K562 (cell line): ENCODE results near the gene GLIPR1. TPM values are rescaled to one million over a fixed set of nuclear protein-coding genes. Genes with fewer than 3 reads are reported as not detected.

Experiments
- C11orf30 ChIP-seq: fragments of 450-650 bp; IDR thresholded peaks from 2 replicates; pipeline ENCODE4 v1.6.1; 2016; ENCODE audit warnings: low read depth, mild to moderate bottlenecking
- DPF2 ChIP-seq: fragments of 450-650 bp; IDR thresholded peaks from 2 replicates; pipeline ENCODE4 v1.6.1; 2016
- E2F3 ChIP-seq: fragments of 250-450 bp; sonication (Bioruptor Pico); IDR thresholded peaks from 2 replicates; pipeline ENCODE4 v1.4.0; 2020; ENCODE audit warnings: mild to moderate bottlenecking
- EZH2 ChIP-seq: IDR thresholded peaks from 2 replicates; pipeline ENCODE4 v1.6.1; 2012; ENCODE audit warnings: low read depth, mild to moderate bottlenecking, inconsistent platforms, low read length, borderline replicate concordance
- FIP1L1 ChIP-seq: fragments of 200-400 bp; formaldehyde crosslinking; IDR thresholded peaks from 2 replicates; pipeline ENCODE4 v1.6.1; 2018; ENCODE audit warnings: mild to moderate bottlenecking, low read depth, low read length; ENCODE audit not compliant: poor library complexity, severe bottlenecking
- GABPA ChIP-seq: fragments of 200-800 bp; sonication (Bioruptor generic); conservative IDR thresholded peaks from 2 replicates; pipeline ENCODE4 v1.6.1; 2016; ENCODE audit warnings: low read depth, missing genetic modification characterization, missing compliant biosample characterization
- KHSRP ChIP-seq: fragments of 450-650 bp; IDR thresholded peaks from 2 replicates; pipeline ENCODE4 v1.6.1; 2017
- LCOR ChIP-seq: sonication (generic); formaldehyde crosslinking; IDR thresholded peaks from 2 replicates; pipeline ENCODE4 v1.8.0; 2022; ENCODE audit warnings: mild to moderate bottlenecking, missing genetic modification reagents
- MTA1 ChIP-seq: fragments of 450-650 bp; IDR thresholded peaks from 2 replicates; pipeline ENCODE4 v1.6.1; 2017; ENCODE audit warnings: borderline replicate concordance
- MTA3 ChIP-seq: fragments of 450-650 bp; formaldehyde crosslinking; IDR thresholded peaks from 2 replicates; pipeline ENCODE4 v1.6.1; 2017; ENCODE audit warnings: mild to moderate bottlenecking, borderline replicate concordance
- NCOA1 ChIP-seq: fragments of 450-650 bp; IDR thresholded peaks from 2 replicates; pipeline ENCODE4 v1.6.1; 2016; ENCODE audit warnings: low read depth
- NONO ChIP-seq, 2 experiments: fragments of 200-400 bp in 1 of 2; fragments of 450-650 bp in 1 of 2; formaldehyde crosslinking in 1 of 2; IDR thresholded peaks; 2 replicates each; pipeline ENCODE4 v1.6.1; 2017; ENCODE audit warnings: low read depth in 2 of 2, mild to moderate bottlenecking in 2 of 2, moderate library complexity in 2 of 2, low read length in 1 of 2
- PBX2 ChIP-seq, 2 experiments: IDR thresholded peaks in 1 of 2; conservative IDR thresholded peaks in 1 of 2; 2 replicates each; pipeline ENCODE4 v1.6.1; 2016; ENCODE audit warnings: low read depth in 2 of 2, mild to moderate bottlenecking in 1 of 2, missing compliant biosample characterization in 1 of 2, missing genetic modification characterization in 1 of 2, moderate library complexity in 1 of 2
- PPARD ChIP-seq: fragments of 250-450 bp; sonication (Bioruptor Pico); IDR thresholded peaks from 2 replicates; pipeline ENCODE4 v1.8.0; 2022; ENCODE audit warnings: inconsistent platforms, mild to moderate bottlenecking, moderate library complexity
- SIX5 ChIP-seq, 2 experiments: IDR thresholded peaks; 2 replicates each; pipeline ENCODE4 v1.6.1; 2011; ENCODE audit warnings: low read length in 2 of 2, borderline replicate concordance in 1 of 2, low read depth in 1 of 2, mild to moderate bottlenecking in 1 of 2, moderate library complexity in 1 of 2; ENCODE audit not compliant: insufficient read depth in 1 of 2
- SMARCC2 ChIP-seq: fragments of 450-650 bp; IDR thresholded peaks from 2 replicates; pipeline ENCODE4 v1.6.1; 2017; ENCODE audit warnings: antibody characterized with exemption, moderate library complexity, mild to moderate bottlenecking, low read depth
- ZBTB11 ChIP-seq, 3 experiments: fragments of 200-800 bp in 1 of 3; fragments of 250-450 bp in 1 of 3; fragments of 450-650 bp in 1 of 3; sonication (Bioruptor Pico) in 1 of 3; sonication (Bioruptor generic) in 1 of 3; formaldehyde crosslinking in 1 of 3; IDR thresholded peaks; 2 replicates each; pipeline versions ENCODE4 v1.6.1 to v1.8.0; 2016 to 2022; ENCODE audit warnings: mild to moderate bottlenecking in 2 of 3, missing genetic modification characterization in 2 of 3, missing compliant biosample characterization in 1 of 3, moderate library complexity in 1 of 3
- ZBTB12 ChIP-seq: fragments of 250-450 bp; sonication (Bioruptor Pico); IDR thresholded peaks from 2 replicates; pipeline ENCODE4 v1.4.0; 2020
- ZFPM2 ChIP-seq: fragments of 250-450 bp; sonication (Bioruptor Pico); IDR thresholded peaks from 2 replicates; pipeline ENCODE4 v1.5.1; 2022; ENCODE audit warnings: mild to moderate bottlenecking
- ZNF384 ChIP-seq: IDR thresholded peaks from 2 replicates; pipeline ENCODE4 v1.6.1; 2012; ENCODE audit warnings: low read depth, low read length, improper control_type of control experiment
- polyA plus RNA-seq, 8 experiments: library from polyadenylated mRNA; depleted of rRNA in 4 of 8; stranded (reverse) in 5 of 8; unstranded in 3 of 8; fragments of >200 nt; fragmentation: Nextera tagmentation in 2 of 8; fragmentation: Illumina TruSeq in 1 of 8; extraction: Ambion mirVana in 2 of 8; extraction: Trizol in 1 of 8; gene quantifications; 2 replicates each; pipeline versions ENCODE4 v1.2.1 to v1.2.3, GENCODE V29; 2011 to 2014; ENCODE audit warnings: inconsistent platforms in 1 of 8, missing spikeins in 1 of 8
- total RNA-seq, 7 experiments: library from RNA; depleted of rRNA in 6 of 7; stranded (reverse); fragments of >200 nt in 6 of 7; fragmentation: Illumina TruSeq in 2 of 7; extraction: Trizol in 2 of 7; gene quantifications; 2 replicates each; pipeline versions ENCODE4 v1.2.1 to v1.2.3, GENCODE V29; 2011 to 2021; ENCODE audit warnings: low replicate concordance in 1 of 7

The GLIPR1 gene
- total and polyA plus RNA-seq, 9 of the 15 experiments (the other 6 are each of a cell fraction or from before 2014, with no cell fraction given): 0.26 to 2.1 (median 1.2) TPM

GRCh38 chr12:75511116-75512048 is 30.8 kb downstream of the GLIPR1 start, which contains the start of gene KRR1 (continued):
- TF ChIP-seq NCOA1: peak; percentile 98
- peak; percentile 91 for TF ChIP-seq MTA3
- TF ChIP-seq DPF2: no peak
- no peak for TF ChIP-seq FIP1L1
- TF ChIP-seq LCOR (CRISPR knock-in tag): peak; percentile 86; the same call in 1 of the 2 replicates
- no peak for TF ChIP-seq ZFPM2 (CRISPR knock-in tag)
- TF ChIP-seq EZH2: no peak
- TF ChIP-seq MTA1: no peak
- TF ChIP-seq C11orf30: peak; percentile 99
- no peak for TF ChIP-seq PBX2 (CRISPR knock-in tag; IDR thresholded peaks at IDR 0.05; ENCODE audit: low read depth)
- no peak for TF ChIP-seq PBX2 (tag; conservative IDR thresholded peaks at IDR 0.05; ENCODE audit: low read depth)
- TF ChIP-seq KHSRP: no peak
- peak; percentile 57 to 74 for TF ChIP-seq SIX5 (IDR thresholded peaks at IDR 0.05; ENCODE audit: borderline replicate concordance in 1 of 2, insufficient read depth in 1 of 2, low read depth in 1 of 2, low read length in 2 of 2)
- TF ChIP-seq GABPA (tag): peak; percentile 100
- peak; percentile 93 to 100 (median 99) for TF ChIP-seq ZBTB11 (CRISPR knock-in tag; IDR thresholded peaks at IDR 0.05)
- no peak for TF ChIP-seq SMARCC2
- no peak for TF ChIP-seq ZNF384
- peak; percentile 92 for TF ChIP-seq E2F3 (CRISPR knock-in tag)
- no peak for TF ChIP-seq PPARD (CRISPR knock-in tag)
- TF ChIP-seq NONO (IDR thresholded peaks at IDR 0.05; ENCODE audit: low read depth in 2 of 2, low read length in 1 of 2): no peak
- no peak for TF ChIP-seq ZBTB12 (CRISPR knock-in tag)
